CD4-positive, alpha-beta T cell treated with Interleukin-21 for 1 hour (primary cell): ENCODE results near the gene MYH11.
"Not testable (repeated sequence)": the region's sequence is repeated elsewhere in the genome, so short reads cannot be mapped to it uniquely, and the experiment has no call there.

ENCODE experiments used
- DNase-seq: peaks from one replicate; pipeline ENCODE4 v3.0.0-alpha.2; 2020

The MYH11 gene

GRCh38 chr16:15836965-15837611, 19.7 kb downstream of the MYH11 start:
- DNase-seq: no peak

- DNase-seq: no peak
Observed at GRCh38 chr16:15836074-15836473, 20.8 kb downstream of the MYH11 start.

DNA sequence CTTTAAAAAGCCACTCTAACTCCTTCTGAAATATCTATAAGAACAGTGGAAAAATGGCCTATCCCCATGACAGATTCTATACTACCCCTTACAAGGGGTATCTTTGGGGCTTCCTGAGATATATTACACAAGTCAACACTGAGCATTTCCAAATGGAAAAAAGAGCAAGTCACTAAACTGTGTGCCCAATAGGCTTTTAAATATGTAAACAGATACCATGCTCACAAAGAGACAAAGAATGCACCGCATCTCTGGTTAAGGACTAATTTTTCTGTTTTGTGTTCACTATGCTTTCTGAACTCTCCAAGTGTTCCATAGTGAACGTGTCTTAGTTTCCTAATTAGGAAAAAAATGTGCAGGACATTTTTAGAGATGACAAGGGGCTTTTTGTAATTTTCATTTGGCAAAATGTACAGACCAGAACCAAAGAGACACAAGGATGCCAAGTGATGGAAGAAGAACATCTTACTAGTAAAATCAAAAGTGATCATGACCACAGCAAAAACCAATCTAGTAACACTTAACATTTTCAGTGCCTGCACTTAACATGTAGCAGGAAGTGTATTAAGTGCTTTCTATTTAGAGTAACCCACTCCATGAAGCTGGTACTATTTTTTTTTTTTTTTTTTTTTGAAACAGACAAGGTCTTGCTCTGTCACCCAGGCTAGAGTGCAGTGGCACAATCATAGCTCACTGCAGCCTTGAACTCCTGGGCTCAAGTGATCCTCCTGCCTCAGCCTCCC, 21.5 kb downstream of the MYH11 start:
- DNase-seq: no peak

DNA sequence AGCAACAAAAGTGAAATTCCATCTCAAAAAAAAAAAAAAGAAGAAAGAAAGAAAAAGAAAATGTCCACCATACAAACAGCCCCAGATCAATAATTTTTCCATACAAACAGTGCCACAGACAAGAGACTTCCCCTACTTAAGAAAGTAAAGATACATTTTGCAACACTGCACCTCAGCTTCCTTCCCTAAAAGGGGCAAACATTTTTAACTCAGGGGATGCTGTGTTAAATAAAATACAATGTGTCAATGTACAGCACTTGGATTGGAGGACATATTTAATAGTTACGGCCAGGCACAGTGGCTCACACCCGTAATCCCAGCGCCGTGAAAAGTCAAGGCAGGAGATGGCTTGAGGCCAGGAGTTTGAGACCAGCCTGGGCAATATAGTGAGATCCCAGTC, 22.3 kb downstream of the MYH11 start:
- no peak for DNase-seq

- no peak for DNase-seq
Observed at GRCh38 chr16:15833541-15833940, 23.3 kb downstream of the MYH11 start.

DNA sequence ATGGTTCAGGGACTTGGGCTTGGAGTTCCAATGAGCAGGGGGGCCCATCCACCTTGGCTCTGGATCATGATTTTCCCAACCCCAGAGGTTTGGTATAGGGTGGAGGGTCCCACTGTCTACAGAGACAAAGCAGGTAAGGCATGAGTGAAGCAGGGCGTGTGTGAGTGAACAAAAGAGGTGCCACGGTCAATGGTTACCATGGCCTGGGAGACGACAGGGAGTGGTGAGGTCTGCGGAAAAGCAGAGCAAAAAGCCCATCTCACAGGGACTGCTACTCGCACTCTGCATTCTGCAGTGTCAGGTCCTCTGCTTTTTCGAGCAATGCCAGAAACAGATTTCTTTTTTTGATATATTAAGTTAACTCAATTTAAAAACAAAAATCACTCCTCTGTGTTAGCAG, 24.6 kb downstream of the MYH11 start:
- DNase-seq: no peak

GRCh38 chr16:15830832-15831451, 25.9 kb downstream of the MYH11 start:
- DNase-seq: no peak

DNA sequence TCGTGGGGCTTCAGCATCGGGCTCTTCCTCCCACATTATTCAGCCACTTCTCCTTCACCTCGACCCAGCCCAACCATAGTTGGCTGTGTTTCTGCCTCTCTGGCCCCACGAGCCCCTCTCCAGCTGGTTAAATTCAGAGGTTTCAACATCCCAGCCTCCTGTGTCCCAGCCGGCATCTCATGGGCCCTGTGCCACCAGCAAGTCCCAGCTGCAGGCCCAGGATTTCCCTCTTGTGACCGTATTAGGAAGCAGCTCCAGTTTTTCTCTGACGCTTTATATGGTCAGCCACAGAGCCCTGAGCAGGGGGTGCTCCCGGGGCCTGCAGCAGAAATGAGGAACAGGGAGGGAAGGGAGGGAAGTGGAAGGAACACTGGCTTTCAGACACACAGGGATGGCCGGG, 27.4 kb downstream of the MYH11 start:
- DNase-seq: peak; percentile 1

DNA sequence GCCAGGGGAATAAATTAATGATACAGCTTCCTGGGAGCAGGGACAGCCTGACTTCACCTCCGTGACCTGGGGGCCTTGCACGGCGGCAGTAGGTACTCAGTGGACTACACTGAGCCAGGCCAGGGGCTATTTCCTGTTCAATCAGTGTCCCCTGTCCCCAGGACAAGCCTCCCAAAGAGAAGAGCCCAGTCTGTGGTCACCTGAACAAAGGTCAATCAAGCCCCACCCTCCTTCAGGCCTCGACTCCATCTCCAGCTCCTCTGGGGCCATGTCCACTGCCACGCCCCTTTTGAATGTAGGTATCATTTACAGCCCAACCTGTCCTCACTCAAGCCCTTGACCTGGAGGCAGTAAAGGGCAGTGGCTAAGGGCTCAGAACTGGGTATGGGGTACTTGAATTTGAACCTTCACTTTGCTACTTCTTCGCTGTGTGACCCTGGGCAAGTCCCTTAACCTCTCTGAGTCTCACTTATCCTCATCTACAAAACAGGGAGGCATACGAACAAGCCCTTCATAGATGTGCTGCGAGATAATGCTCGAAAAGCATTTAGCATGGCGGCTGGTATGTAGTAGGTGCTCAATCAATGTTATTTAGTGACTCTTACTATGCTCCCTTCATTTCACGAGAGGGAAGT, 29.0 kb downstream of the MYH11 start:
- no peak for DNase-seq

GRCh38 chr16:15827299-15827698, 29.5 kb downstream of the MYH11 start:
- no peak for DNase-seq

DNA sequence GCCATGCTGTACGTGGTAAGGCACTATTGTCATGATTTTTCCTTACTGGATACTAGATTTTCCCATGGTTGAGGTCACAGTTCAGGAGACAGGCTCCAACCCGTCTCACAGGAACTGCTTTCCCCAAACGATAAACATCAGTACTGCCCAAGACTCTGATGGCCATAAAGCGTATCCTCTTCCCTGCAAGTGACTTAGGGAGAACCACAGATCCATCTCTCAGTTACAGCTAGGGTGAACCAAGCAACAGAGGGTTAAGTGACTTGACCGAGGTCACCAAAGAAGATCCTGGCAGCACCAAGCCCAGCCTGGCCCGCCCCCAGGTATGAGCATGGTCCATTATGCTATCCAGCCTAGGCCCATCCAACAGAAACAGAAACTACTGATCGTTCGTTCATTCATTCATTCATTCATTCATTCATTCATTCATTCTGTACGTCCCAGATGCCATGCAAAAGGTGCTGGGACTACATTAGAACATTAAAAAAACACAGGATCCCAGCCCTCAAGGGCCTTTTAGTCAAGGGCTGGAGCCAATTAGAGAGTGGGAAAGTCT, 31.0 kb downstream of the MYH11 start:
- no peak for DNase-seq

GRCh38 chr16:15822957-15823356, 33.9 kb downstream of the MYH11 start:
- DNase-seq: no peak

DNA sequence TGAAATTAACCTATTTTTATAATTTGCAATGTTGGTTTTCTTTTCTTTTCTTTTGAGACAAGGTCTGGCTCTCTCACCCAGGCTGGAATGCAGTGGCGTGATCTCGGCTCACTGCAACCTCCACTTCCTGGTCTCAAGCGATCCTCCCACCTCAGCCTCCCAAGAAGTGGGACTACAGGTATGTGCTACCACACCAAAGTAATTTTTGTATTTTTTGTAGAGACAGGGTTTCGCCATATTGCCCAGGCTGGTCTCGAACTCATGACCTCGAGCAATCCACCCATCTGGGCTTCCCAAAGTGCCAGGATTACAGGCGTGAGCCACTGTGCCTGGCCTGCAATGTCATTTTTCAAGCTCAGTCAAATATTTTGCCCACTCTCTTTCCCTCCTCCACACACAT, 36.0 kb downstream of the MYH11 start:
- no peak for DNase-seq

DNA sequence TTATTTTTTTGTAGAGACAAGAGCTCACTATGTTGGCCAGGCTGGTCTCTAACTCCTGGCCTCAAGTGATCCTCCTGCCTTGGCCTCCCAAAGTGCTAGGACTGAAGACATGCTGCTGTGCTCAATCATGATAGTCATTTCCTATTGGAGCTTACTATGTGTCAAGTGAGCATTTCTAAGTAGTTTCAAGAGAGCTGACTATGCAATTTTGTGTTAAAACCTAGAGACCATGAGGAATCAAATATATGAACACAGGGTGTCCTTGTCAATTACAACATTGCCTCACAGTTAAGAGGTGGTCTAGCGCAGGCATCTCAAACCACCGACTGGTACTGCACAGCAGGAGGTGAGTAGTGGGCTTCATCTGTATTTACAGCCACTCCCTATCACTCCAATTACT, 37.8 kb downstream of the MYH11 start:
- no peak for DNase-seq

DNA sequence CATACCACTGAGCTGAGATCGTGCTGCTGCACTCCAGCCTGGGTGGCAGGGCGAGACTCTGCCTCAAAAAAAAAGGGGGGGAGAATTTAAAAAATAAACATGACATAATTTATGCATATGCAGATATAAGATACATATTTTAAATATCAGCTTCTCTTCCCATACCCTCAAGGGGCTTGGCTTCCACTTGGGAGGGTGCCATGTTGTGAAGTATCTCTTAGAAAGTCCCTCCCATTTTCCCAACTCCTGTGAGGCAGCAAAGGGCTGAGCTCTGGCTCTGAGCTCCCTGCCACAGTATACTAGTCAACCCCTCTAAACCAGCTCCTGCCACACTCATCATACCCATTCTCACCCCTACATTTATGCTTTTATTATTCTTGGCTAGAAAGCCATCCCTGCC, 39.4 kb downstream of the MYH11 start:
- DNase-seq: no peak

- no peak for DNase-seq
Observed at GRCh38 chr16:15816228-15816627, 40.6 kb downstream of the MYH11 start.

DNA sequence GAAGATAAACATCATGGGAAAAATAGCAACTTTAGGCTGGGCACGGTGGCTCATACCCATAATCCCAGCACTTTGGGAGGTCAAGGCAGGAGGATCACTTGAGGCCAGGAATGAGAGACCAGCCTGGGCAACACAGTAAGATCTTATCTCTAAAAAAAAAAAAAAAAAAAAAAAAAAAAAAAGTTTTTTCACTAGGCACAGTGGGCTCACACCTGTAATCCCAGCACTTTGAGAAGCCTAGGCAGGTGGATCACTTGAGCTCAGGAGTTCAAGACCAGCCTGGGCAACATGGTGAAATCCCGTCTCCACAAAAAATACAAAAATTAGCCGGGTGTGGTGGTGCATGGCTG, 44.5 kb downstream of the MYH11 start:
- DNase-seq: not testable (repeated sequence)

DNA sequence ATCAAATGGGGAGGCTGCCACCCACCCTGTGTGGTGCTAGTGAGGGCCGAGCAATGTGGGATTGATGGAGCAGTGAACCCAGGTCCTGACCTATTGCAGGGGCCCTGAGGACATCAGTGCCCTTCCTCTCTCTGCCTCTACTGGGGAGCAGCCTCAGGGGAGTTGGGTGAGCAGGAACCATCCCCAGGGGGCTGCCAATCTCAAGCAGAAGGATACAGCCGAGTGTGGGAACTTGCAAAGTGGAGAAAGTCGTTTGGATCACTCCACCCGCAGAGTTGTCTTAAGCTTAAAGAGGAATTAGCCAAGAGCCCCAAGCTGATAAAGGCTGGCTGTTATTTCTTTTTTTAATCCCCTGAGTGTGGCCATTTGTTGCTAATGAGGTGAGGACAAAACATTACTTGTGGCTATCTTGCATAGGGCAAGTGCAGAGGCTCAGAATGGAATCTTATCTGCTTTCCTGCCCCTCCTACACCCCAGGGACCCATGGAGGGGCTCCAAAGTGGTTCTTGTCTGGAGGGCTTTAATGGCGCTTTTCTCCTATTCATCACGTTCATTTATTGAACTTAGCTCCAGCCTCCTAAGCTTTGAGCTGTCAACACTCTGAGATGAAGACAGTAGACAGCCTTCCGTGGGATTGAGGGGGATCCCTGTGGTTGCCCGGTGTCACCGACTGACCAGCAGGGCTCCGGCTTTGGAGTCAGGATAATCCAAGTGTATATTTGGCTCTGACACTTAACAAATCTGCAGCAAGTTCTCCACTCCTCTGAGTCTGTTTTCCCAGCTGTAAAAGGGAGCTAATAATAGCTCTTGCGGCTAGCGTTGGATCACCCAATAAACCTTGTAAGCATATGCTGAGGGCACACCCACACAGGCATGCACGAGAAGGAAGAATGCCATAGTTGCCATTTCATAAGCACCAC, 45.1 kb downstream of the MYH11 start:
- no peak for DNase-seq

DNA sequence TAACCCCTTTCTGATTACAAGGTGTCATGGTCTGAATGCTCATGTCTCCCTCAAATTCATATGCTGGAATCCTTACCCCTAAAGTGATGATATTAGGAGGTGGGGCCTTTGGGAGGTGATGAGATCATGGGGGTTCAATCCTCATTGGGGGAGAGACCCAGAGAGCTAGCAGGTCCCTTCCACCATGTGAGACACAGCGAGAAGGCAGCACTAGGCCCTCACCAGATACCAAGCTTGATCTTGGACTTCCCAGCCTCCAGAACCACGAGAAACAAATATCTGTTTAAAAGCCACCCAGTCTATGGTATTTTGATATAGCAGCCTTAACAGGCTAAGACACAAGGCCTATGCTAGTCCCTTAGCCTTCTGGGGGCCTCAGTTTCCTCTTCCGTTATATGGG, 45.9 kb downstream of the MYH11 start:
- DNase-seq: no peak

DNA sequence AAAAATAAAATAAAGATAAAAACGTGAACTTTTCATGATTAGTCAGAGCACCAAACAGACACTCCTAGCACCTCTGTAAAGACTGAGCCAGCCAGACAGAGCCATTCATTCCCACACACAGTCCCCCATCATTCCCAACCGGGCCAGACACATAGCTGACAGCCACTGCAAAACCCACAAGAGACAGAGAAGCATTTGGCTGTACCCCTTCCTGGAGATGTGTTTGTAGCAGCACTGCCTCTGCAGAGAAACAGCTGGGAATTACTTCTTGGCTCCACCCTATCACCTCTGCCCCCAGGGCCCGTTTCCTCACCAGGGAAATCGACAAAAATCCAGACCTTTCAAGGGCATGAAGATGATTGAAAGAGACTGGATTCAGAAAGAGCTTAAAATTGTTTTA, 46.4 kb downstream of the MYH11 start:
- no peak for DNase-seq

- not testable (repeated sequence) for DNase-seq
Observed at GRCh38 chr16:15809297-15809696, 47.5 kb downstream of the MYH11 start.

- no peak for DNase-seq
Observed at GRCh38 chr16:15808071-15808470, 48.8 kb downstream of the MYH11 start.

DNA sequence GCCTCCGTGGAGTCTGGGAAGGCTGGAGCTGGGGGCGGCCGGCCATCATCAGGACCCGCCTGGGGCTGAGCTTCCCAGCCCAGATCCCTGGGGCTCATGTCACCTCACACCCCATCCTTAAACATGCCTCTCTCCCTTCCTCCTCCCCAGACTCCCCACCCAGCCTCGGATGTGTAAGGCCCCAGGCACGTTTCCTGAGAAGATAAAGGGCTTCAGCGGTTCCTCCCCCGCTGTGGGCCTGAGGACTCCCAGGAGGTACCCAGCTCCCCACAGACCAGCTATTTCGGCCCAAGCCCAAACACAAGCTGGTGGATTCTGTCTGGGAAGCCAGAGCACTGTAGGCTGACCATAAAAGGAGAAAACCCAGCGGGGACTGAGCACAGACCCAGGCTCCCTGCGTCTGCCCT, 49.2 kb downstream of the MYH11 start:
- DNase-seq: no peak
